Type B pancreatic cell (in vitro differentiated cells): ENCODE measurements around the gene SLC43A3. TPM values are rescaled to one million over a fixed set of nuclear protein-coding genes. Genes with fewer than 3 reads are reported as not detected.
A peak's percentile ranks its signal among the peaks of the same experiment; 100 is the strongest.

Experiments
- DNase-seq: peaks from one replicate; pipeline ENCODE4 v3.0.0; 2021; ENCODE audit warnings: mixed read lengths; ENCODE audit not compliant: unreplicated experiment; ENCODE audit errors: extremely low spot score
- H3K27ac Mint-ChIP-seq: 2 replicates; pipeline ENCODE4 v1.8.0; 2021; ENCODE audit warnings: mild to moderate bottlenecking, mixed read lengths
- H3K27me3 Mint-ChIP-seq: 2 replicates; pipeline ENCODE4 v1.8.0; 2021; ENCODE audit warnings: mixed read lengths
- H3K36me3 Mint-ChIP-seq: 2 replicates; pipeline ENCODE4 v1.8.0; 2021; ENCODE audit warnings: mixed read lengths
- H3K4me1 Mint-ChIP-seq: one replicate; pipeline ENCODE4 v1.8.0; 2021; ENCODE audit warnings: mixed read lengths; ENCODE audit not compliant: unreplicated experiment
- H3K4me3 Mint-ChIP-seq: 2 replicates; pipeline ENCODE4 v1.8.0; 2021; ENCODE audit warnings: mild to moderate bottlenecking, mixed read lengths
- H3K9me3 Mint-ChIP-seq: 2 replicates; pipeline ENCODE4 v1.8.0; 2021; ENCODE audit warnings: mixed read lengths
- CTCF ChIP-seq: fragments of 200-600 bp; sonication (generic); conservative IDR thresholded peaks from 2 replicates; pipeline ENCODE4 v1.5.0; 2021; ENCODE audit warnings: antibody characterized with exemption, mild to moderate bottlenecking
- long read RNA-seq: library from polyadenylated mRNA; unstranded; transcript quantifications from one replicate; pipeline ENCODE4 v2.0.0, GENCODE V29; 2020
- total RNA-seq: library from RNA; stranded (reverse); gene quantifications from 2 replicates; pipeline ENCODE4 v1.2.1, GENCODE V29; 2021; ENCODE audit warnings: low replicate concordance

Gene SLC43A3
- total RNA-seq = 14.0 and 20.4 TPM in 2 replicates
- long read RNA-seq, partial matches to known transcripts = 4 of 10 reads
- long read RNA-seq, other reads (novel, unspliced or antisense) = 2 of 10 reads

- no peak for DNase-seq
- Mint-ChIP-seq H3K27ac (peak within 1 kb of the TSS; percentile 70), H3K36me3 (peaks cover 3% of the 10 kb centered on the region), H3K4me3 (peak within 1 kb of the TSS; percentile 87), H3K4me1 (peaks cover 28% of the 10 kb centered on the region), H3K27me3 (peaks cover 36% of the 10 kb centered on the region), H3K9me3 (no peaks in the 10 kb centered on the region)
- TF ChIP-seq CTCF = no peak
Measured at GRCh38 chr11:57426929-57427726, at the start of gene SLC43A3. Gene SLC43A3 (minus strand): TSS chr11:57427121. CDS start chr11:57426172, 949 bp downstream.

GRCh38 chr11:57476047-57476756, 49.3 kb upstream of the SLC43A3 start:
- DNase-seq = peak; percentile 72
- TF ChIP-seq CTCF = no peak
- Mint-ChIP-seq H3K4me3 (peak overlapping the region; percentile 63), H3K4me1 (peaks cover 15% of the 10 kb centered on the region), H3K36me3 (no peaks in the 10 kb centered on the region), H3K27me3 (peaks cover 88% of the 10 kb centered on the region), H3K27ac (no peak overlapping the region), H3K9me3 (no peaks in the 10 kb centered on the region)

- no peak for DNase-seq
- H3K9me3 Mint-ChIP-seq = no peaks in the 10 kb centered on the region
- no peak for TF ChIP-seq CTCF
- H3K4me1 Mint-ChIP-seq = peaks cover 15% of the 10 kb centered on the region
- H3K4me3 Mint-ChIP-seq = peak overlapping the region; percentile 63
- no peak overlapping the region for H3K27ac Mint-ChIP-seq
- no peaks in the 10 kb centered on the region for H3K36me3 Mint-ChIP-seq
- peaks cover 83% of the 10 kb centered on the region for H3K27me3 Mint-ChIP-seq
Measured at GRCh38 chr11:57475671-57476046, 48.7 kb upstream of the SLC43A3 start.

- Mint-ChIP-seq H3K9me3 (no peaks in the 10 kb centered on the region), H3K36me3 (no peaks in the 10 kb centered on the region), H3K4me3 (no peak overlapping the region), H3K4me1 (peaks cover 12% of the 10 kb centered on the region), H3K27me3 (peaks cover 79% of the 10 kb centered on the region), H3K27ac (no peak overlapping the region)
- TF ChIP-seq CTCF = no peak
- no peak for DNase-seq
Measured at GRCh38 chr11:57475191-57475590, 48.3 kb upstream of the SLC43A3 start.

GRCh38 chr11:57474803-57475115, 47.8 kb upstream of the SLC43A3 start:
- Mint-ChIP-seq H3K27me3 (peaks cover 74% of the 10 kb centered on the region), H3K9me3 (no peaks in the 10 kb centered on the region), H3K36me3 (no peaks in the 10 kb centered on the region), H3K4me3 (no peak overlapping the region), H3K27ac (no peak overlapping the region), H3K4me1 (peaks cover 10% of the 10 kb centered on the region)
- DNase-seq = no peak
- TF ChIP-seq CTCF = no peak
